ENCODE data around the gene SPATS2L. TPM values are rescaled to one million over a fixed set of nuclear protein-coding genes. Genes with fewer than 3 reads are reported as not detected.

Gene SPATS2L
- total RNA-seq, 1 donor from 2014 or later = 29.1 TPM

DNA sequence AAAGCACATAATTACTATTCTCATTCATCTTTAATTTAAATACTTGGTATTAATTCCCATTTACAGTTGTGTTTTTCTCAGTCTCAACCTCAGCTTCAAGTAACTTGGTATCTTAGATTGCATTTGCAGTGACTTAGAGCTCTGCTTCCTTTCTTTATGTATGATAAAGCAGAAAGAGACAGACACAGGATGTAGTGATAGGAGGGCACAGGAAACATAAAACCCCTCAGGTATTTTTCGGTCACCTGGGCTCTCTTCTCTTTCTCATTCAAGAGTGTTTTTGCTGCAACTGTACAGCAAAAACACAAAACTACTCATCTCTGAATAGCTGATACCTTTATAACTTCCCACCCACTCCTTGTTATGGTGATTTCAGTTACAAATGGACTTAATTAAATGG, 120.3 kb downstream of the SPATS2L start:
- H3K4me3 Mint-ChIP-seq = no peak overlapping the region
- no peak overlapping the region for H2AFZ ChIP-seq (replicated peaks)
- no peak overlapping the region for H3K4me2 ChIP-seq
- DNase-seq (ENCODE audit: low spot score) = no peak
- H4K20me1 ChIP-seq (ENCODE audit: low read depth) = no peaks in the 10 kb centered on the region
- H3K27ac ChIP-seq = no peak overlapping the region
- peaks cover 19% of the 10 kb centered on the region for H3K4me1 ChIP-seq
- H3K27me3 Mint-ChIP-seq (ENCODE audit: insufficient read depth, low read depth) = no peaks in the 10 kb centered on the region
- TF ChIP-seq EZH2phosphoT487 (IDR thresholded peaks at IDR 0.05) = no peak
- TF ChIP-seq EZH2 (IDR thresholded peaks at IDR 0.05) = no peak
- no peak for TF ChIP-seq CTCF (IDR thresholded peaks at IDR 0.05)
- H3K79me2 ChIP-seq (ENCODE audit: low read depth) = no peaks in the 10 kb centered on the region
- H3K4me3 ChIP-seq = no peak overlapping the region
- H3K4me1 Mint-ChIP-seq = peaks cover 28% of the 10 kb centered on the region
- H3K9me3 Mint-ChIP-seq = no peaks in the 10 kb centered on the region
- no peaks in the 10 kb centered on the region for H3K9me3 ChIP-seq (ENCODE audit: low read depth)
- H3K9ac ChIP-seq = no peak overlapping the region
- no peak overlapping the region for H3K27ac Mint-ChIP-seq
- H3K36me3 Mint-ChIP-seq = peaks cover 8% of the 10 kb centered on the region
- no peaks in the 10 kb centered on the region for H3K36me3 ChIP-seq
- H3K27me3 ChIP-seq = no peaks in the 10 kb centered on the region
- H3F3A ChIP-seq (ENCODE audit: low read depth) = no peaks in the 10 kb centered on the region

DNA sequence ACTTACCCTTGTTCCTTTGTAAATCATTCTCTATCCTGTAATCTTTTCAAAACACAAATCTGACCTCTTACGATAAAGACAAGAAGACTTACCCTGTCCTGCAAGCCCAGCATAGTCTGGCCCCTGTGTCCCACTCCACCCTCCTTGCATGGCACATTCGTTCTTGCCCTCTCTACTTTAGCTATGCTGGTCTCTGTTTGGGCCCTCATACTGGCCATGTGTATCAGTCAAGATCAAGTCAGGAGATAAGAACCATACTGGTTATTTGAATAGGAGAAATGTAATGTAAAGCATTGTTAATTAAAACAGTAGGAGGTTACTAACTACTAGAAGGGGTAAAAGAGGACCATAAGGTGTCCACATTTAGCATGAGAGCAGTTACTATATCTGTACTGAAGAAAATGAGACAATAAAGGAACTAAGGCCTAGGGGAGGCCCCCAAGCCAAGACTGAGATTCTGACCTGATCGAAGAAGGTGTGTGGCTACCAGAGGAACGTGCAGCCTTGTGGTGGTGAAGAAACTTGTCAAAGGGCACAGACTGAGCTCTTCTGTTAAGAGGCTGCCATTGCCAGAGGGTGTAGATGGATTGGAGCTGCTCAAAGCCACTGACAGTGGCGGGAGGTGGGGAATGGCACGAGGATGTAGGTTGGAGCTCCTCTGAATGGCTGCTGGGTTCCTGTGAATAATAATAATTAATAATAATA, 122.6 kb downstream of the SPATS2L start:
- H3K4me1 ChIP-seq = peaks cover 14% of the 10 kb centered on the region
- TF ChIP-seq EZH2phosphoT487 (IDR thresholded peaks at IDR 0.05) (no peak), EZH2 (IDR thresholded peaks at IDR 0.05) (no peak), CTCF (IDR thresholded peaks at IDR 0.05) (no peak)
- no peak overlapping the region for H2AFZ ChIP-seq (replicated peaks)
- H3K9me3 Mint-ChIP-seq = no peaks in the 10 kb centered on the region
- no peaks in the 10 kb centered on the region for H3K79me2 ChIP-seq (ENCODE audit: low read depth)
- peaks cover 14% of the 10 kb centered on the region for H3K4me1 Mint-ChIP-seq
- H3K36me3 ChIP-seq = no peaks in the 10 kb centered on the region
- H3K27ac ChIP-seq = no peak overlapping the region
- no peak overlapping the region for H3K4me3 Mint-ChIP-seq
- no peaks in the 10 kb centered on the region for H3K9me3 ChIP-seq (ENCODE audit: low read depth)
- H3K36me3 Mint-ChIP-seq = peaks cover 3% of the 10 kb centered on the region
- no peak overlapping the region for H3K9ac ChIP-seq
- H3K4me3 ChIP-seq = no peak overlapping the region
- no peak for DNase-seq (ENCODE audit: low spot score)
- no peaks in the 10 kb centered on the region for H3K27me3 Mint-ChIP-seq (ENCODE audit: insufficient read depth, low read depth)
- no peaks in the 10 kb centered on the region for H3F3A ChIP-seq (ENCODE audit: low read depth)
- H4K20me1 ChIP-seq (ENCODE audit: low read depth) = no peaks in the 10 kb centered on the region
- no peaks in the 10 kb centered on the region for H3K27me3 ChIP-seq
- no peak overlapping the region for H3K4me2 ChIP-seq
- H3K27ac Mint-ChIP-seq = no peak overlapping the region

- TF ChIP-seq EZH2 (IDR thresholded peaks at IDR 0.05) (no peak), CTCF (IDR thresholded peaks at IDR 0.05) (no peak), EZH2phosphoT487 (IDR thresholded peaks at IDR 0.05) (no peak)
- H2AFZ ChIP-seq (replicated peaks) = no peak overlapping the region
- no peak overlapping the region for H3K27ac Mint-ChIP-seq
Measured at GRCh38 chr2:200430017-200430416, 123.5 kb downstream of the SPATS2L start.

More at GRCh38 chr2:200430017-200430416, 123.5 kb downstream of the SPATS2L start:
- Mint-ChIP-seq H3K4me1 (peaks cover 7% of the 10 kb centered on the region), H3K9me3 (no peaks in the 10 kb centered on the region), H3K4me3 (no peak overlapping the region), H3K27me3 (ENCODE audit: insufficient read depth, low read depth) (no peaks in the 10 kb centered on the region), H3K36me3 (peaks cover 5% of the 10 kb centered on the region)
- H3K27me3 ChIP-seq = no peaks in the 10 kb centered on the region
- H3K4me3 ChIP-seq = no peak overlapping the region
- H3K27ac ChIP-seq = no peak overlapping the region
- H3K9ac ChIP-seq = no peak overlapping the region
- no peak overlapping the region for H3K4me2 ChIP-seq
- H4K20me1 ChIP-seq (ENCODE audit: low read depth) = no peaks in the 10 kb centered on the region
- no peaks in the 10 kb centered on the region for H3F3A ChIP-seq (ENCODE audit: low read depth)
- H3K36me3 ChIP-seq = no peaks in the 10 kb centered on the region
- H3K9me3 ChIP-seq (ENCODE audit: low read depth) = no peaks in the 10 kb centered on the region
- no peak for DNase-seq (ENCODE audit: low spot score)
- peaks cover 7% of the 10 kb centered on the region for H3K4me1 ChIP-seq
- H3K79me2 ChIP-seq (ENCODE audit: low read depth) = no peaks in the 10 kb centered on the region
